H1 (cell line): Measurements from ENCODE around the gene MYO15B. TPM values are rescaled to one million over a fixed set of nuclear protein-coding genes. Genes with fewer than 3 reads are reported as not detected.

Source experiments
- CTCF ChIA-PET: fragments of 300-600 bp; sonication (Branson Sonifier 250); formaldehyde crosslinking; loops from one replicate; lab custom pipeline; 2021; ENCODE audit not compliant: partially characterized antibody; lab: Charles Lee
- POLR2A ChIA-PET: fragments of 300-600 bp; sonication (Branson Sonifier 250); formaldehyde crosslinking; loops from one replicate; lab custom pipeline; 2021; ENCODE audit warnings: inconsistent platforms; ENCODE audit not compliant: partially characterized antibody; lab: Charles Lee
- DNase-seq, 2 experiments: peaks; one replicate each; pipeline versions ENCODE4 v3.0.0 to v3.0.0-alpha.2; 2010 to 2022; ENCODE audit warnings: low spot score in 2 of 2, low read depth in 1 of 2, mixed read lengths in 1 of 2
- FAIRE-seq: peaks from 2 replicates; lab custom pipeline; 2011; peaks lifted over from hg19 to GRCh38; lab: Jason Lieb, UNC
- H2AFZ ChIP-seq: 2 replicates; pipeline ENCODE4 v1.8.1; 2012; ENCODE audit warnings: low read length, inconsistent platforms
- H2AK5ac ChIP-seq: 2 replicates; pipeline ENCODE4 v1.6.1; 2013; ENCODE audit warnings: low read depth, low read length
- H2BK120ac ChIP-seq: replicated peaks from 2 replicates; pipeline ENCODE3; 2013; ENCODE audit warnings: low read depth, low read length, inconsistent platforms
- H2BK12ac ChIP-seq: 2 replicates; pipeline ENCODE4 v1.6.1; 2013; ENCODE audit warnings: low read depth, low read length
- H2BK15ac ChIP-seq: 2 replicates; pipeline ENCODE4 v1.6.1; 2013; ENCODE audit warnings: low read length
- H2BK20ac ChIP-seq: 2 replicates; pipeline ENCODE4 v1.6.1; 2013; ENCODE audit warnings: low read length
- H2BK5ac ChIP-seq: 2 replicates; pipeline ENCODE4 v1.6.1; 2013; ENCODE audit warnings: low read depth, low read length
- H3K14ac ChIP-seq: 2 replicates; pipeline ENCODE4 v1.6.1; 2013; ENCODE audit warnings: inconsistent platforms; ENCODE audit not compliant: insufficient read length
- H3K18ac ChIP-seq: 2 replicates; pipeline ENCODE4 v1.6.1; 2013; ENCODE audit warnings: low read length; ENCODE audit errors: extremely low read depth
- H3K23ac ChIP-seq: 2 replicates; pipeline ENCODE4 v1.6.1; 2013; ENCODE audit warnings: inconsistent platforms; ENCODE audit not compliant: insufficient read length
- H3K23me2 ChIP-seq: 2 replicates; pipeline ENCODE4 v1.6.1; 2013; ENCODE audit warnings: low read depth, low read length
- H3K27ac ChIP-seq: 2 replicates; pipeline ENCODE4 v1.6.1; 2011; ENCODE audit warnings: low read depth, low read length, inconsistent platforms
- H3K27me3 ChIP-seq, 4 experiments: replicated peaks in 1 of 4; 1 replicate in 1 of 4; 2 replicates in 3 of 4; pipeline versions ENCODE4 v1.6.1 to v1.8.1; 2011 to 2013; ENCODE audit warnings: low read length in 3 of 4, mild to moderate bottlenecking in 3 of 4, inconsistent platforms in 2 of 4, mixed read lengths in 2 of 4, moderate library complexity in 1 of 4; ENCODE audit not compliant: control insufficient read depth in 3 of 4, insufficient read depth in 3 of 4; ENCODE audit errors: extremely low read depth in 1 of 4
- H3K36me3 ChIP-seq, 4 experiments: 2 replicates each; pipeline versions ENCODE4 v1.6.1 to v1.8.1; 2011 to 2013; ENCODE audit warnings: mild to moderate bottlenecking in 4 of 4, low read length in 3 of 4, moderate library complexity in 2 of 4, control low read depth in 1 of 4, inconsistent platforms in 1 of 4; ENCODE audit not compliant: insufficient read depth in 4 of 4, control insufficient read depth in 2 of 4
- H3K4ac ChIP-seq: replicated peaks from 2 replicates; pipeline ENCODE3; 2013; ENCODE audit warnings: low read length, low read depth, mixed read lengths, inconsistent platforms; ENCODE audit not compliant: insufficient read length
- H3K4me1 ChIP-seq, 4 experiments: replicated peaks in 1 of 4; 1 replicate in 1 of 4; 2 replicates in 3 of 4; pipeline versions ENCODE4 v1.6.1 to v1.8.1; 2011 to 2013; ENCODE audit warnings: low read length in 3 of 4, inconsistent platforms in 2 of 4, mixed read lengths in 1 of 4; ENCODE audit not compliant: insufficient read depth in 4 of 4, control insufficient read depth in 3 of 4
- H3K4me2 ChIP-seq, 2 experiments: 2 replicates each; pipeline versions ENCODE4 v1.6.1 to v1.8.1; 2011 to 2013; ENCODE audit warnings: low read depth in 2 of 2, low read length in 2 of 2, control low read depth in 1 of 2, inconsistent platforms in 1 of 2, mild to moderate bottlenecking in 1 of 2; ENCODE audit not compliant: insufficient read depth in 1 of 2
- H3K4me3 ChIP-seq, 4 experiments: fragments of 200-600, 300-600 bp in 1 of 4; sonication (generic), shearing (Covaris generic), sonication (Bioruptor Twin) in 1 of 4; 2 replicates each; pipeline versions ENCODE4 v1.5.1 to v1.8.1; 2011 to 2016; ENCODE audit warnings: low read length in 4 of 4, low read depth in 3 of 4, control low read depth in 2 of 4, inconsistent platforms in 2 of 4, mild to moderate bottlenecking in 2 of 4, mixed read lengths in 1 of 4, moderate library complexity in 1 of 4; ENCODE audit not compliant: insufficient read depth in 2 of 4; ENCODE audit errors: extremely low read depth in 1 of 4
- H3K56ac ChIP-seq: replicated peaks from 2 replicates; pipeline ENCODE3; 2013; ENCODE audit warnings: low read depth, mild to moderate bottlenecking, mixed read lengths, low read length, inconsistent platforms; ENCODE audit not compliant: insufficient read length
- H3K79me1 ChIP-seq: 2 replicates; pipeline ENCODE4 v1.6.1; 2013; ENCODE audit warnings: low read depth, low read length, control low read depth
- H3K79me2 ChIP-seq, 2 experiments: 2 replicates each; pipeline versions ENCODE4 v1.6.1 to v1.8.1; 2012 to 2013; ENCODE audit warnings: low read length in 2 of 2, mild to moderate bottlenecking in 2 of 2, inconsistent platforms in 1 of 2; ENCODE audit not compliant: insufficient read depth in 2 of 2, control insufficient read depth in 1 of 2
- H3K9ac ChIP-seq, 4 experiments: replicated peaks in 1 of 4; 1 replicate in 1 of 4; 2 replicates in 3 of 4; pipeline versions ENCODE4 v1.6.1 to v1.8.1; 2011 to 2013; ENCODE audit warnings: low read depth in 3 of 4, low read length in 3 of 4, control low read depth in 2 of 4, mild to moderate bottlenecking in 2 of 4, moderate library complexity in 2 of 4, inconsistent platforms in 1 of 4; ENCODE audit errors: extremely low read depth in 1 of 4
- H3K9me3 ChIP-seq, 2 experiments: 2 replicates each; pipeline versions ENCODE4 v1.6.1 to v1.8.1; 2012 to 2013; ENCODE audit warnings: mild to moderate bottlenecking in 2 of 2, moderate library complexity in 2 of 2, control low read depth in 1 of 2, inconsistent platforms in 1 of 2, low read depth in 1 of 2, low read length in 1 of 2, mixed read lengths in 1 of 2; ENCODE audit not compliant: insufficient read depth in 2 of 2
- H4K20me1 ChIP-seq, 2 experiments: replicated peaks in 1 of 2; 2 replicates each; pipeline versions ENCODE3 to v1.8.1; 2011 to 2013; ENCODE audit warnings: inconsistent platforms in 2 of 2, low read length in 2 of 2, mild to moderate bottlenecking in 1 of 2; ENCODE audit not compliant: insufficient read depth in 2 of 2, control insufficient read depth in 1 of 2
- H4K5ac ChIP-seq: 2 replicates; pipeline ENCODE4 v1.6.1; 2013; ENCODE audit warnings: low read length, low read depth, mixed read lengths, inconsistent platforms; ENCODE audit not compliant: insufficient read length
- H4K8ac ChIP-seq: 2 replicates; pipeline ENCODE4 v1.8.0; 2013; ENCODE audit warnings: mild to moderate bottlenecking, moderate library complexity, low read length, inconsistent platforms; ENCODE audit not compliant: insufficient read depth; ENCODE audit errors: extremely low read depth
- H4K91ac ChIP-seq: replicated peaks from 2 replicates; pipeline ENCODE3; 2013; ENCODE audit warnings: low read length, mixed read lengths, inconsistent platforms; ENCODE audit not compliant: insufficient read length
- ATF2 ChIP-seq: IDR thresholded peaks from 2 replicates; pipeline ENCODE4 v1.6.1; 2012; ENCODE audit warnings: low read length, inconsistent platforms
- CHD2 ChIP-seq: IDR thresholded peaks from 2 replicates; pipeline ENCODE4 v1.6.1; 2012; ENCODE audit warnings: low read length, improper control_type of control experiment
- CREB1 ChIP-seq: IDR thresholded peaks from 2 replicates; pipeline ENCODE4 v1.6.1; 2012; ENCODE audit warnings: inconsistent platforms
- EGR1 ChIP-seq: IDR thresholded peaks from 2 replicates; pipeline ENCODE4 v1.6.1; 2011; ENCODE audit warnings: low read depth, low read length, borderline replicate concordance
- FOSL1 ChIP-seq: IDR thresholded peaks from 2 replicates; pipeline ENCODE4 v1.6.1; 2011; ENCODE audit warnings: mild to moderate bottlenecking, low read depth, low read length, moderate library complexity; ENCODE audit not compliant: insufficient read depth
- GTF2F1 ChIP-seq: IDR thresholded peaks from 2 replicates; pipeline ENCODE4 v1.6.1; 2012; ENCODE audit warnings: low read depth, low read length, improper control_type of control experiment, borderline replicate concordance
- JUN ChIP-seq: IDR thresholded peaks from 2 replicates; pipeline ENCODE4 v1.6.1; 2011; ENCODE audit warnings: low read depth, mild to moderate bottlenecking, improper control_type of control experiment, low read length
- JUND ChIP-seq: IDR thresholded peaks from 2 replicates; pipeline ENCODE4 v1.6.1; 2011; ENCODE audit warnings: mild to moderate bottlenecking, improper control_type of control experiment, low read length
- KDM5A ChIP-seq: fragments of 200-600 bp; IDR thresholded peaks from 2 replicates; pipeline ENCODE4 v1.7.1; 2012; ENCODE audit warnings: mild to moderate bottlenecking, low read length, inconsistent platforms, mixed read lengths
- PHF8 ChIP-seq: fragments of 200-600 bp; sonication (generic); conservative IDR thresholded peaks from 2 replicates; pipeline ENCODE4 v1.7.1; 2012; ENCODE audit warnings: low read depth, mild to moderate bottlenecking, inconsistent platforms, low read length, moderate library complexity
- RNF2 ChIP-seq: fragments of 200-900, 300-1000 bp; sonication (generic); IDR thresholded peaks from 2 replicates; pipeline ENCODE4 v1.7.1; 2016; ENCODE audit warnings: borderline replicate concordance, low read depth, mild to moderate bottlenecking, antibody characterized with exemption, low read length; ENCODE audit not compliant: poor library complexity, severe bottlenecking; ENCODE audit errors: missing control alignments
- TAF7 ChIP-seq: optimal IDR thresholded peaks from 2 replicates; pipeline ENCODE3; 2011; ENCODE audit warnings: low read depth, mild to moderate bottlenecking, inconsistent platforms, low read length, moderate library complexity, borderline replicate concordance
- TEAD4 ChIP-seq: IDR thresholded peaks from 2 replicates; pipeline ENCODE4 v1.6.1; 2012; ENCODE audit warnings: low read depth, low read length, inconsistent platforms, mixed read lengths
- YY1 ChIP-seq: IDR thresholded peaks from 2 replicates; pipeline ENCODE4 v1.6.1; 2011; ENCODE audit warnings: low read depth, mild to moderate bottlenecking, low read length
- WGBS, 2 experiments: shearing (Covaris generic) in 1 of 2; methylation state at CpG; one replicate each; pipeline versions ENCODE4 v1.1.6 to v1.1.7; 2013 to 2015; ENCODE audit warnings: low lambda C conversion rate in 2 of 2, mixed read lengths in 2 of 2, inconsistent platforms in 1 of 2, low coverage in 1 of 2, missing lambda C conversion rate in 1 of 2; ENCODE audit not compliant: insufficient replicate concordance in 2 of 2, insufficient coverage in 1 of 2, insufficient read length in 1 of 2; ENCODE audit errors: extremely low coverage in 1 of 2, missing lambda C conversion rate in 1 of 2; 5-methylcytosine and 5-hydroxymethylcytosine counted together
- polyA plus RNA-seq, 7 experiments: library from polyadenylated mRNA; depleted of rRNA in 3 of 7; stranded (reverse) in 5 of 7; unstranded in 2 of 7; fragments of >200 nt in 5 of 7; fragments of 200-250 nt in 2 of 7; gene quantifications; 1 replicate in 5 of 7; 2 replicates in 1 of 7; 4 replicates in 1 of 7; pipeline versions ENCODE4 v1.2.1 to v1.2.3, GENCODE V29; 2011 to 2013; ENCODE audit warnings: missing spikeins in 2 of 7, mixed read lengths in 2 of 7
- total RNA-seq: library from RNA; stranded (reverse); fragmentation: NEBNext Ultra II Directional; extraction: Animal tissue kit (Norgen Biotek cat#: 25700); gene quantifications from 2 replicates; pipeline ENCODE4 v1.2.1, GENCODE V29; 2021

Gene MYO15B
- total and polyA plus RNA-seq, 2 of the 8 experiments (the other 6 are each of a cell fraction or from before 2014, with no cell fraction given): 7.1 to 11.2 TPM

- no peak overlapping the region for H3K4ac ChIP-seq
- whole genome bisulfite sequencing, 2 experiments: 86% methylated on average over 10 of the region's 10 CpGs; no CpG with 5 or more reads in 1 of the 2 experiments
- no peak overlapping the region for H2BK20ac ChIP-seq
- H2BK120ac ChIP-seq: no peak overlapping the region
- no peak for DNase-seq
- no peak overlapping the region for H3K4me2 ChIP-seq
- POLR2A ChIA-PET: no interaction called here
- H3K9me3 ChIP-seq: no peaks in the 10 kb centered on the region
- peaks cover 0 to 4% (median 0%) of the 10 kb centered on the region in 4 experiments; a peak in 1 of 7 replicates for H3K4me1 ChIP-seq
- H4K20me1 ChIP-seq: no peaks in the 10 kb centered on the region
- H4K5ac ChIP-seq: no peak overlapping the region
- no peak overlapping the region for H4K8ac ChIP-seq
- H3K18ac ChIP-seq: no peak overlapping the region
- no peak overlapping the region for H3K9ac ChIP-seq
- H2AFZ ChIP-seq: no peak overlapping the region
- H3K23ac ChIP-seq: no peak overlapping the region
- H2BK5ac ChIP-seq: no peak overlapping the region
- H4K91ac ChIP-seq: no peak overlapping the region
- H2BK12ac ChIP-seq: no peak overlapping the region
- CTCF ChIA-PET: no interaction called here
- H3K23me2 ChIP-seq: no peaks in the 10 kb centered on the region
- H3K27me3 ChIP-seq: no peaks in the 10 kb centered on the region
- peaks cover 0 to 5% (median 2%) of the 10 kb centered on the region in 4 experiments; a peak in 2 of 8 replicates for H3K36me3 ChIP-seq
- no peak overlapping the region for H3K56ac ChIP-seq
- H3K4me3 ChIP-seq: no peak overlapping the region
- H3K79me2 ChIP-seq: no peaks in the 10 kb centered on the region
- H3K27ac ChIP-seq: no peak overlapping the region
- H2BK15ac ChIP-seq: no peak overlapping the region
- H3K14ac ChIP-seq: no peak overlapping the region
- no peaks in the 10 kb centered on the region for H3K79me1 ChIP-seq
- no peak for FAIRE-seq
- no peak overlapping the region for H2AK5ac ChIP-seq
- TF ChIP-seq CHD2: no peak
- TF ChIP-seq YY1: no peak
- TF ChIP-seq KDM5A: no peak
- no peak for TF ChIP-seq RNF2
- no peak for TF ChIP-seq JUND
- no peak for TF ChIP-seq PHF8
- TF ChIP-seq ATF2: no peak
- TF ChIP-seq TAF7: no peak
- no peak for TF ChIP-seq FOSL1
- TF ChIP-seq CREB1: no peak
- no peak for TF ChIP-seq EGR1
- TF ChIP-seq JUN: no peak
- TF ChIP-seq GTF2F1: no peak
- TF ChIP-seq TEAD4: no peak
Observed at GRCh38 chr17:75575197-75575596, 12.4 kb upstream of the MYO15B start.
